GM23338 (cell line): Measurements from ENCODE around the gene VRK3.

Experiments used
- CREB1 ChIP-seq: fragments of 250-450 bp; sonication (Bioruptor Pico); IDR thresholded peaks from 2 replicates; pipeline ENCODE4 v1.5.0; 2020; ENCODE audit warnings: low read depth, mild to moderate bottlenecking, moderate library complexity
- CTCF ChIP-seq, 2 experiments: fragments of 200-600 bp in 1 of 2; sonication (generic) in 1 of 2; conservative IDR thresholded peaks; 2 replicates each; pipeline versions ENCODE4 v1.5.1 to v1.6.1; 2016 to 2017; ENCODE audit warnings: antibody characterized with exemption in 2 of 2, low read depth in 2 of 2, mild to moderate bottlenecking in 2 of 2, moderate library complexity in 1 of 2
- ETS1 ChIP-seq: IDR thresholded peaks from 2 replicates; pipeline ENCODE4 v1.6.1; 2016; ENCODE audit warnings: antibody characterized with exemption
- EZH2 ChIP-seq: fragments of 200-600 bp; sonication (generic); IDR thresholded peaks from one replicate; pipeline ENCODE4 v1.8.0; 2017; ENCODE audit warnings: antibody characterized with exemption, mild to moderate bottlenecking, low read depth; ENCODE audit not compliant: unreplicated experiment
- EZH2phosphoT487 ChIP-seq: fragments of 200-600 bp; sonication (generic); IDR thresholded peaks from one replicate; pipeline ENCODE4 v1.8.1; 2018; ENCODE audit warnings: antibody characterized with exemption; ENCODE audit not compliant: unreplicated experiment
- JUNB ChIP-seq: IDR thresholded peaks from one replicate; pipeline ENCODE4 v1.6.1; 2016; ENCODE audit warnings: antibody characterized with exemption; ENCODE audit not compliant: unreplicated experiment
- NANOG ChIP-seq: IDR thresholded peaks from 2 replicates; pipeline ENCODE4 v1.6.1; 2016; ENCODE audit warnings: antibody characterized with exemption, borderline replicate concordance
- POLR2AphosphoS5 ChIP-seq: IDR thresholded peaks from 2 replicates; pipeline ENCODE4 v1.6.1; 2016; ENCODE audit warnings: antibody characterized with exemption, low read depth
- REST ChIP-seq: IDR thresholded peaks from one replicate; pipeline ENCODE4 v1.6.1; 2018; ENCODE audit warnings: antibody characterized with exemption; ENCODE audit not compliant: unreplicated experiment
- STAT1 ChIP-seq: IDR thresholded peaks from one replicate; pipeline ENCODE4 v1.6.1; 2016; ENCODE audit warnings: antibody characterized with exemption; ENCODE audit not compliant: unreplicated experiment
- ZNF114 ChIP-seq: fragments of 250-450 bp; sonication (Bioruptor Pico); IDR thresholded peaks from 2 replicates; pipeline ENCODE4 v1.5.0; 2020; ENCODE audit warnings: mild to moderate bottlenecking, moderate library complexity
- ZNF331 ChIP-seq: fragments of 250-450 bp; sonication (Bioruptor Pico); IDR thresholded peaks from 2 replicates; pipeline ENCODE4 v1.5.0; 2020; ENCODE audit warnings: low read depth, mild to moderate bottlenecking, moderate library complexity

- TF ChIP-seq CTCF (conservative IDR thresholded peaks at IDR 0.05; ENCODE audit: low read depth in 2 of 2), result no peak
- no peak for TF ChIP-seq REST
- TF ChIP-seq ETS1, result no peak
- no peak for TF ChIP-seq CREB1 (CRISPR knock-in tag)
- TF ChIP-seq POLR2AphosphoS5, result no peak
- TF ChIP-seq STAT1, result no peak
- TF ChIP-seq JUNB, result no peak
- no peak for TF ChIP-seq EZH2
- TF ChIP-seq ZNF331 (CRISPR knock-in tag), result no peak
- no peak for TF ChIP-seq EZH2phosphoT487
- TF ChIP-seq ZNF114 (CRISPR knock-in tag), result no peak
- no peak for TF ChIP-seq NANOG
Observed at GRCh38 chr19:49985871-49986270, 39.3 kb downstream of the VRK3 start.
